Measurements from ENCODE around the gene NPIPB8.

- TF ChIP-seq, protein P1, sequence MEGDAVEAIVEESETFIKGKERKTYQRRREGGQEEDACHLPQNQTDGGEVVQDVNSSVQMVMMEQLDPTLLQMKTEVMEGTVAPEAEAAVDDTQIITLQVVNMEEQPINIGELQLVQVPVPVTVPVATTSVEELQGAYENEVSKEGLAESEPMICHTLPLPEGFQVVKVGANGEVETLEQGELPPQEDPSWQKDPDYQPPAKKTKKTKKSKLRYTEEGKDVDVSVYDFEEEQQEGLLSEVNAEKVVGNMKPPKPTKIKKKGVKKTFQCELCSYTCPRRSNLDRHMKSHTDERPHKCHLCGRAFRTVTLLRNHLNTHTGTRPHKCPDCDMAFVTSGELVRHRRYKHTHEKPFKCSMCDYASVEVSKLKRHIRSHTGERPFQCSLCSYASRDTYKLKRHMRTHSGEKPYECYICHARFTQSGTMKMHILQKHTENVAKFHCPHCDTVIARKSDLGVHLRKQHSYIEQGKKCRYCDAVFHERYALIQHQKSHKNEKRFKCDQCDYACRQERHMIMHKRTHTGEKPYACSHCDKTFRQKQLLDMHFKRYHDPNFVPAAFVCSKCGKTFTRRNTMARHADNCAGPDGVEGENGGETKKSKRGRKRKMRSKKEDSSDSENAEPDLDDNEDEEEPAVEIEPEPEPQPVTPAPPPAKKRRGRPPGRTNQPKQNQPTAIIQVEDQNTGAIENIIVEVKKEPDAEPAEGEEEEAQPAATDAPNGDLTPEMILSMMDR (IDR thresholded peaks at IDR 0.05): no peak
- TF ChIP-seq POLR2A (IDR thresholded peaks at IDR 0.05): no peak
Observed at GRCh38 chr16:28616636-28617035, 21.2 kb upstream of the NPIPB8 start.
